ENCODE measurements around the gene ADAM12.
"Not testable (repeated sequence)": the region's sequence is repeated elsewhere in the genome, so short reads cannot be mapped to it uniquely, and the experiment has no call there.

The ADAM12 gene

DNA sequence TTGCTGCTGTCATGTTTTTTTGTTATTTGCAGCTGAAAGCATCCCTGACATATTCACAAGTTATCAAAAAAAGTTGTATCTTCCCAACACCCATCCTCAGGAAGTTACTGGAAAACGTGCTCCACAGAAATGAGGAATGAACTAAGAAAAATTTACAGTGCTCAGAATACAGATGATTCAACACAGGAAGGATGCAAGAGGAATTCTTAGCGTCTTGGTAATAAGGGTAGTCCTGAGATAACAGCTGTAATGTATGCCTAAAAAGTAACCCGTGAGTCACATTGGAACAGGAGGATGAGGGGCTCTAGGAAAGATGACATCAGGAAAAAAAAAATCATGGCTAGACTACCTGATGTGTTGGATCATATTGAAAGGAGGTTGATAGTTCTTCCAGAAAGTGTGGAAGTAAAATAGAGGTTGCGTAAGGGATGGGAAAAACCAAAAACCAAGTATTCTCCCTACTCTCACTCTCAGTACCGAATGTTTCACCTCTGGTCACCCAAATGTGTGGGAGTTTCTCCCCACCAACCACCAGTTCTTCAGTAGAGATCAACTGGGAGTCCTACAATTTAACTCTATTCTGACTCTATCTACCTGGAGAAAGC, 3.9 kb downstream of the ADAM12 start:
- TF ChIP-seq, protein P1, sequence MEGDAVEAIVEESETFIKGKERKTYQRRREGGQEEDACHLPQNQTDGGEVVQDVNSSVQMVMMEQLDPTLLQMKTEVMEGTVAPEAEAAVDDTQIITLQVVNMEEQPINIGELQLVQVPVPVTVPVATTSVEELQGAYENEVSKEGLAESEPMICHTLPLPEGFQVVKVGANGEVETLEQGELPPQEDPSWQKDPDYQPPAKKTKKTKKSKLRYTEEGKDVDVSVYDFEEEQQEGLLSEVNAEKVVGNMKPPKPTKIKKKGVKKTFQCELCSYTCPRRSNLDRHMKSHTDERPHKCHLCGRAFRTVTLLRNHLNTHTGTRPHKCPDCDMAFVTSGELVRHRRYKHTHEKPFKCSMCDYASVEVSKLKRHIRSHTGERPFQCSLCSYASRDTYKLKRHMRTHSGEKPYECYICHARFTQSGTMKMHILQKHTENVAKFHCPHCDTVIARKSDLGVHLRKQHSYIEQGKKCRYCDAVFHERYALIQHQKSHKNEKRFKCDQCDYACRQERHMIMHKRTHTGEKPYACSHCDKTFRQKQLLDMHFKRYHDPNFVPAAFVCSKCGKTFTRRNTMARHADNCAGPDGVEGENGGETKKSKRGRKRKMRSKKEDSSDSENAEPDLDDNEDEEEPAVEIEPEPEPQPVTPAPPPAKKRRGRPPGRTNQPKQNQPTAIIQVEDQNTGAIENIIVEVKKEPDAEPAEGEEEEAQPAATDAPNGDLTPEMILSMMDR (IDR thresholded peaks at IDR 0.05; ENCODE audit: low read depth, low read length): no peak
- no peak overlapping the region for H3K4me3 ChIP-seq (ENCODE audit: low read depth, low read length)

DNA sequence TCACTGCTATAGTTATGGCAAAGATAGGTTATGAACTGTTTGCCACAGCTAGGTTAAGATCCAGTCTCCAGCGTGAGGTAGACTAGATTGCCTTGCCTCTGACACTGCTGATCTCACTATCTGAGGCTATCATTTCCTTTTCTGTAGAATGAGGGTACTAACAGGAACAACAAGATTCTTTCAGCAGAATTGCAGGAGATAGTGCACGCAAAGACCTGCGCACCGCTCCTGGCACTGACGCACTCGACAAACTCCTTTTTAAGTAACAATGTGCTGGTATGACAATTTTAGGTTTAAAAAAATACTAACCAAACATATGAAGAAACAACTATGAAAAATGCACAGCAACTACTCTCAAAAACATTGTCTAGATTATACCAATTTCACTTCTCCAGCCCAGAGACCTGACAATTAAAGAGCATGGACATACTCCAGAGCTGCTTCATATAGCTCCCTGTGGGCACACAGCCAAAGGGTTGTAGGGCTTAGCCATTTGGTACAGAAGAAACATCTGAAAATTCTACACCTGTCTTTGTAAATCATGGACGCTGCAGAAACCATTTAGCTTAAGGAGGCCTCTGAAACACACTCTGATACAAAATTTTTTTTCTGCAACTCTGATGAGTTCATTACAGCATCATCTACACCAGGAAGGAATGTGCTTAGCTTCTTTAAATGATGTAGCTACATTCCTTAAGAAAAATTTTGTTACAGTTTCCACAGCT, 7.8 kb downstream of the ADAM12 start:
- no peak overlapping the region for H3K4me3 ChIP-seq (ENCODE audit: low read depth, low read length)
- TF ChIP-seq, protein P1 (IDR thresholded peaks at IDR 0.05; ENCODE audit: low read depth, low read length): no peak

DNA sequence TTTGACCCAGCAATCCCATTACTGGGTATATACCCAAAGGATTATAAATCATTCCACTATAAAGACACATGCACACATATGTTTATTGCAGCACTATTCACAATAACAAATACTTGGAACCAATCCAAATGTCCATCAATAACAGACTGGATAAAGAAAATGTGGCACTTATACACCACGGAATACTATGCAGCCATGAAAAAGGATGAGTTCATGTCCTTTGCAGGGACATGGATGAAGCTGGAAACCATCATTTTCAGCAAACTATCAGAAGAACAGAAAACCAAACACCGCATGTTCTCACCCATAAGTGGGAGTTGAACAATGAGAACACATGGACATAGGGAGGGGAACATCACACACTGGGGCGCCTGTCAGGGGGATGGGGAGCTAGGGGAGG, 9.1 kb downstream of the ADAM12 start:
- H3K4me3 ChIP-seq (ENCODE audit: low read depth, low read length): not testable (repeated sequence)

DNA sequence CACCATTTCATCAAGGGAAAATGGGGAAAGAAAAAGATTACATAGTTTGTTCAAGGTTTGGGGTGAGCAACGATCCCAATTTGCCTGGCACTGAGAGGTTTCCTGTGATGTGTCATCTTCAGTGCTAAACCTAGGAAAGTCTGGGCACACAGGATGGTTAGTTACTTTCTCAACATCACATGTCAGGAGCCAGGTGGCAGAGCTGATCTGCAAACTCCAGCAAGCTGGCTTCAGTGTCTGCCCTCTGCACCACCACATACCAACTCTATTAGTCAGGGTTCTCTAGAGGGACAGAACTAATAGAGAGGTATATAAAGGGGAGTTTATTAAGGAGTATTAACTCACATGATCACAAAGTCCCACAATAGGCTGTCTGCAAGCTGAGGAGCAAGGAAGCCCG, 11.3 kb downstream of the ADAM12 start:
- TF ChIP-seq, protein P1 (IDR thresholded peaks at IDR 0.05; ENCODE audit: low read depth, low read length): no peak
- no peak overlapping the region for H3K4me3 ChIP-seq (ENCODE audit: low read depth, low read length)

DNA sequence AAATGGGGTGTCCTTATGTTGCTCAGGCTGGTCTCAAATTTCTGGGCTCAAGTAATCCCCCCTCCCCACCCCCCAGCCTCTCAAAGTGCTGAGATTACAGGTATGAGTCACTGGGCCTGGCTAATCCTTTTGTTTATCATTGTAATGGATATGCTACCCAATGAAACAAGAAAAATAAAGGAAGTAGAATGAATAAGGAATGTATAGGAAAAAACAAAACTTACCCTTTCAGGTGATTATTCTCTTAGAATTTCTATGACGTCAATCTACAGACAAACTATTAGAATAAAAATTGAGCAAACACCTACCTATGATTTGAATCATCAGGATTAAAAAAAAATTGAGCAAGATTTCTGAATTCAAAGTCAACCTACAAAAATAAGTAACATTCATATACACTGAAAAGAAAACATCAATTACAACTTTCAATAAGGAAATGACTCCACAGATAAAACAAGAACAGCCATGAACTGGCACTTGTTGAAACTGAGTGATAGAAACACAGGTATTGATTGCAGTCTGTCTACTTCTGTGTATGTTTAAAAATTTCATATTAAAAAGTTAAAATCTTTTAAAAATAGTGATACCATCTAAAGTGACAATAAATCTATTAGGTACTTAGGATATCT, 12.2 kb downstream of the ADAM12 start:
- TF ChIP-seq, protein P1 (IDR thresholded peaks at IDR 0.05; ENCODE audit: low read depth, low read length): no peak
- H3K4me3 ChIP-seq (ENCODE audit: low read depth, low read length): no peak overlapping the region

DNA sequence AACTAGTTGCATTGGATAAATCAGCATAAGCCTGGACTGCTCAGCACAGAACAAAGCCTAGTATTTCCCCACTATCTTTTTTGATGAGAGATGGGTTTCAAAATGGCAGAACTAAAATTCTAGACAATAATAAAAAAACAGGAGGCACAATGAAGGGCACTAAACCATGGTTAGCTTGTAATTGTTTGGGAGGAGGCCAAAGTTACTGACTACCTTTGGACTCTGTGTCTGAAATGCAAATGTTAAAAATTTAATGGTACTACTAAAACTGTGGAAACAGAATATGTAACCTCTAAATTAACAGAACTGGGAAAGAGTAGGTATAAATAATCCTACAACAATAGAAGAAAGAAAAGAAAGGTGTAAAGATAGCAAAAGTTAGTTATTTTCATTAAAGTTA, 13.0 kb downstream of the ADAM12 start:
- TF ChIP-seq, protein P1 (IDR thresholded peaks at IDR 0.05; ENCODE audit: low read depth, low read length): no peak
- no peak overlapping the region for H3K4me3 ChIP-seq (ENCODE audit: low read depth, low read length)

DNA sequence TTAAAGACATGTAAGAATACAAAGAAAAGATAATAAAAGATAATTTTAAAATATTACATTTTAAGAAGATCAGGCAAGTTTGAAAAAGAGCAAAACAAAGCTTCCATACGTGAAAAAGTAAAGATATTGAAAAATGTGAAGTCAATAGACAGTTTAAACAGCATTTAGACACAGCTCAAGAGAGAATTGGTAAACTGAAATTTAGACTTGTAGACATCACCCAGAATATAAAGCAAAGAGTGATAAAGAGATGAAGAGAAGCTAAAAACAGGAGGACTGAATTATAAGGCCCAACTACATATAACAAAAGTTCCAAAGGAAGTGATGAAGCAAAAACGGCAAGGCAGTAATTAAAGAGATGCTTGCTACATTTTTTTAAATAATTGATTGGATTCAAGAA, 13.8 kb downstream of the ADAM12 start:
- TF ChIP-seq, protein P1 (IDR thresholded peaks at IDR 0.05; ENCODE audit: low read depth, low read length): no peak
- H3K4me3 ChIP-seq (ENCODE audit: low read depth, low read length): no peak overlapping the region
